Natural killer cell (primary cell): ENCODE measurements around the gene SLC25A38. TPM values are rescaled to one million over a fixed set of nuclear protein-coding genes. Genes with fewer than 3 reads are reported as not detected.

Experiments used
- ATAC-seq, 3 donors: fragments of 150-1000 bp in 2 of 3; fragments of 200-7000 bp in 1 of 3; cut with Tn5 transposase; 1 replicate in 1 of 3; 2 replicates in 2 of 3; pipeline ENCODE4 v1.10.0; 2021; ENCODE audit warnings: mild to moderate bottlenecking in 2 of 3, moderate library complexity in 2 of 3
- DNase-seq, 2 donors: peaks; one replicate each; pipeline versions ENCODE4 v3.0.0 to v3.0.0-alpha.2; 2013 to 2021; ENCODE audit warnings: mixed read lengths in 1 of 2
- H3K27ac ChIP-seq: one replicate; pipeline ENCODE4 v1.5.1; 2013; ENCODE audit warnings: mild to moderate bottlenecking, low read length
- H3K27me3 ChIP-seq: one replicate; pipeline ENCODE4 v1.6.1; 2013; ENCODE audit warnings: low read length; ENCODE audit not compliant: control insufficient read depth, insufficient read depth
- H3K36me3 ChIP-seq: one replicate; pipeline ENCODE4 v1.6.1; 2013; ENCODE audit warnings: low read length; ENCODE audit not compliant: control insufficient read depth, insufficient read depth
- H3K4me1 ChIP-seq: one replicate; pipeline ENCODE4 v1.6.1; 2013; ENCODE audit warnings: low read length; ENCODE audit not compliant: control insufficient read depth, insufficient read depth
- H3K4me3 ChIP-seq: one replicate; pipeline ENCODE4 v1.5.1; 2013; ENCODE audit warnings: low read length
- H3K9me3 ChIP-seq: one replicate; pipeline ENCODE4 v1.6.1; 2013; ENCODE audit warnings: low read length; ENCODE audit not compliant: control insufficient read depth, insufficient read depth
- H3K27ac Mint-ChIP-seq, 2 donors: one replicate each; pipeline ENCODE4 v1.8.0; 2022; ENCODE audit warnings: mild to moderate bottlenecking in 2 of 2, mixed read lengths in 2 of 2, moderate library complexity in 1 of 2
- H3K27me3 Mint-ChIP-seq, 2 donors: one replicate each; pipeline ENCODE4 v1.8.0; 2022; ENCODE audit warnings: low read depth in 2 of 2, mixed read lengths in 2 of 2
- H3K36me3 Mint-ChIP-seq: one replicate; pipeline ENCODE4 v1.8.0; 2022; ENCODE audit warnings: mixed read lengths
- H3K4me1 Mint-ChIP-seq, 2 donors: one replicate each; pipeline ENCODE4 v1.8.0; 2022; ENCODE audit warnings: mixed read lengths in 2 of 2
- H3K4me3 Mint-ChIP-seq: one replicate; pipeline ENCODE4 v1.8.0; 2022; ENCODE audit warnings: mild to moderate bottlenecking, moderate library complexity, mixed read lengths
- H3K9me3 Mint-ChIP-seq, 2 donors: one replicate each; pipeline ENCODE4 v1.8.0; 2022; ENCODE audit warnings: mixed read lengths in 2 of 2
- WGBS: methylation state at CpG from one replicate; pipeline ENCODE4 v1.1.7; 2013; ENCODE audit warnings: missing lambda C conversion rate; ENCODE audit not compliant: insufficient coverage; 5-methylcytosine and 5-hydroxymethylcytosine counted together
- intact Hi-C: fragments of 100-400 bp; cut with micrococcal nuclease; formaldehyde crosslinking; loops from one replicate; pipeline ENCODE4 v1.14.2; 2022
- total RNA-seq, 4 donors: library from RNA; stranded (reverse); fragments of 120-200 nt in 1 of 4; gene quantifications; one replicate each; pipeline versions ENCODE4 v1.2.3 to v1.2.4, GENCODE V29; 2013 to 2022
- TF ChIP-seq, protein P1 (sequence below): fragments of 200-600 bp; IDR thresholded peaks from one replicate; pipeline ENCODE4 v1.8.0; 2022; ENCODE audit warnings: antibody characterized with exemption

The SLC25A38 gene
- total RNA-seq, 3 donors from 2014 or later (not counting 1 experiment from before 2014, with no cell fraction given): 40.0 to 44.7 (median 41.7) TPM

DNA sequence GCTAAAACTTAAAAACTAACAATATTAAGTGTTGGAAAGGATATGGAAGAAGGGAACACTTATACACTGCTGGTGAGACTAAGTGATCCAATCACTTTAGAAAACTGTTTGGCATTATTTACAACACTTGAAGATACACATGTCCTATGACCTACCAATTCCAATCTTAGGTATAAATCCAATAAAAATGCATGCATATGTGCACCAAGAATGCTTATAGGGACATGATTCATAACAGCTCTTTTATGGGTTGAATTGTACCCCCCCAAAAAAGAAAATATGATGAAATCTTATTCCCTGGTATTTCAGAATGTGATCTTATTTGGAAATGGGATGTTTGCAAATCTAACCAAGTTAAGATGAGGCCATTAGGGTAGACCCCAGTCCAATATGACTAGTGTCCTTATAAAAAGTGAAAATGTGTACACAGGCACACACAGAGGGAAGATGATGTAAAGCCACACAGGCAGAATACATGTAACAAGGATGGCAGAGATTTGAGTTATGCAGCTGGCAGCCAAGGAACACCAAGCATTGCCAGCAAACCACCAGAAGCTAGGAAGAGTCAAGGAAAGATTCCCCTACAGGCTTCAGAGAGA is 38.3 kb upstream of the SLC25A38 start:
- H3K4me3 Mint-ChIP-seq: no peak overlapping the region
- H3K4me1 Mint-ChIP-seq: peaks cover 0 to 1% of the 10 kb centered on the region in 2 donors
- Histone ChIP-seq H3K27ac (no peak overlapping the region), H3K9me3 (no peaks in the 10 kb centered on the region), H3K36me3 (no peaks in the 10 kb centered on the region), H3K4me1 (peaks cover under 1% of the 10 kb centered on the region), H3K27me3 (no peaks in the 10 kb centered on the region), H3K4me3 (no peak overlapping the region)
- DNase-seq: no peak
- intact Hi-C loops: no loop called here
- no peaks in the 10 kb centered on the region for H3K36me3 Mint-ChIP-seq
- no peaks in the 10 kb centered on the region for H3K27me3 Mint-ChIP-seq
- ATAC-seq: no peak
- TF ChIP-seq, protein P1, sequence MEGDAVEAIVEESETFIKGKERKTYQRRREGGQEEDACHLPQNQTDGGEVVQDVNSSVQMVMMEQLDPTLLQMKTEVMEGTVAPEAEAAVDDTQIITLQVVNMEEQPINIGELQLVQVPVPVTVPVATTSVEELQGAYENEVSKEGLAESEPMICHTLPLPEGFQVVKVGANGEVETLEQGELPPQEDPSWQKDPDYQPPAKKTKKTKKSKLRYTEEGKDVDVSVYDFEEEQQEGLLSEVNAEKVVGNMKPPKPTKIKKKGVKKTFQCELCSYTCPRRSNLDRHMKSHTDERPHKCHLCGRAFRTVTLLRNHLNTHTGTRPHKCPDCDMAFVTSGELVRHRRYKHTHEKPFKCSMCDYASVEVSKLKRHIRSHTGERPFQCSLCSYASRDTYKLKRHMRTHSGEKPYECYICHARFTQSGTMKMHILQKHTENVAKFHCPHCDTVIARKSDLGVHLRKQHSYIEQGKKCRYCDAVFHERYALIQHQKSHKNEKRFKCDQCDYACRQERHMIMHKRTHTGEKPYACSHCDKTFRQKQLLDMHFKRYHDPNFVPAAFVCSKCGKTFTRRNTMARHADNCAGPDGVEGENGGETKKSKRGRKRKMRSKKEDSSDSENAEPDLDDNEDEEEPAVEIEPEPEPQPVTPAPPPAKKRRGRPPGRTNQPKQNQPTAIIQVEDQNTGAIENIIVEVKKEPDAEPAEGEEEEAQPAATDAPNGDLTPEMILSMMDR: no peak
- no peak overlapping the region for H3K27ac Mint-ChIP-seq
- H3K9me3 Mint-ChIP-seq: no peaks in the 10 kb centered on the region

DNA sequence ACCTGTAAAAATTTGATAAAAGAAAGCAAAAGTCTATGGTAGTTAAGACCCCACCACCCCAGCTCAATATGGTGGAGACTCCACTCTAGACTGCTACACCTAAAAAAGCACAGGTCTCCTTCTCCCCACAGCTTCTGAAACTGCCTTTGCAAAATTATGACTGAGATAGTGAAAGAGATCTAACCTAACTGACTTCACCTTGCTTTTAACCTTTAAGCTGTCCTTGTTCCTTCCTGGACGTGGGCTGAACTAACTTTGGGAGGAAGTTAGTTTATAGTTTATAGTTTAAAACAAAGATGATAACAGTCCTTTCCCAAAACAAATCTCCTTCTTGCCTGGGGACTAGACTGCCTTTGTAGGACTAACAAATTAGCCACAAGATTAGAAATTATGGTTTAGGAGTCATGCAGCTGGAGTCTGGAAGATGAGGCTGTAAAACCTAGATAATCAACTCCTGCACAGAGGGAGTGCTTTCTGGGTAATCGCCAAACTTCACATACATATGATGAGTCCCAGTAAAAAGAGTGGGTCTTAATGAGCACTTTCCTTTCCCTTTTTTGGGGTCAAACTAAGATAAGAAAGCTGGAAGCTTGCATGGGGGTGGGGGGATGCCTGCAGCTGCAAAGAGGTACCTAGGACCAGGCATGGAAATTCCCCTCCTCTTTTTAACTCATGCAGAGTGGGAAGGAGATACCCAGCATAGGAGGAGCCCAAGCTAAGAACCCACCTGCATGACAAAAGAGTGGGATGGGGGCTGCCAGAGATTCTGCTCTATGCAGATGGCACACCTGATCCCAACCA is 36.2 kb upstream of the SLC25A38 start:
- Histone ChIP-seq H3K4me3 (no peak overlapping the region), H3K9me3 (no peaks in the 10 kb centered on the region), H3K27me3 (no peaks in the 10 kb centered on the region), H3K36me3 (no peaks in the 10 kb centered on the region), H3K4me1 (peaks cover 13% of the 10 kb centered on the region), H3K27ac (no peak overlapping the region)
- intact Hi-C loops: no loop called here
- ATAC-seq: no peak
- WGBS: 71% methylated on average over 1 of the region's 2 CpGs
- no peak overlapping the region for H3K27ac Mint-ChIP-seq
- no peak for DNase-seq
- TF ChIP-seq, protein P1: no peak
- H3K27me3 Mint-ChIP-seq: no peaks in the 10 kb centered on the region
- H3K9me3 Mint-ChIP-seq: no peaks in the 10 kb centered on the region
- H3K4me1 Mint-ChIP-seq: peaks cover 16 to 18% of the 10 kb centered on the region in 2 donors
- H3K4me3 Mint-ChIP-seq: no peak overlapping the region
- no peaks in the 10 kb centered on the region for H3K36me3 Mint-ChIP-seq

DNA sequence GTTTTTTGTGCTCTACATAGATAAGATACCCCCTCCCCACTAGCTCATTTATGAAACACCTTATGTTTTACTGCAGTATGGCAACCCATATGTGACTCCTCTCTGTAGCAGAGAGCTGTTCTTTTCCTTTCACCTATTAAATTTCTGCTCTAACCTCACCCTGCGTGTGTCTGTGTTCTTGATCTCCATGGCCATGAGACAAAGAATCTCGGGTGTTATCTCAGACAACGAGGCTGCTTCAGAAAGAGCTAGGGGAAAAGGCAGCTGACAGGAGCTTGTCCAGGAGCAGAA is 35.6 kb upstream of the SLC25A38 start:
- 95% methylated on average over 3 of the region's 3 CpGs for WGBS
- H3K4me1 Mint-ChIP-seq: peaks cover 18 to 19% of the 10 kb centered on the region in 2 donors

More for the DNA sequence above, 35.6 kb upstream of the SLC25A38 start:
- H3K9me3 Mint-ChIP-seq: no peaks in the 10 kb centered on the region
- H3K27ac Mint-ChIP-seq: no peak overlapping the region
- H3K27me3 Mint-ChIP-seq: no peaks in the 10 kb centered on the region
- Histone ChIP-seq H3K36me3 (no peaks in the 10 kb centered on the region), H3K4me3 (no peak overlapping the region), H3K9me3 (no peaks in the 10 kb centered on the region), H3K27me3 (no peaks in the 10 kb centered on the region), H3K4me1 (peaks cover 13% of the 10 kb centered on the region), H3K27ac (no peak overlapping the region)
- H3K4me3 Mint-ChIP-seq: no peak overlapping the region
- H3K36me3 Mint-ChIP-seq: no peaks in the 10 kb centered on the region
- DNase-seq: no peak
- intact Hi-C loops: no loop called here
- no peak for ATAC-seq
- TF ChIP-seq, protein P1: no peak
